H1 (cell line): ENCODE measurements around the gene KIF5A. TPM values are rescaled to one million over a fixed set of nuclear protein-coding genes. Genes with fewer than 3 reads are reported as not detected.

Experiments
- MAX ChIP-seq: IDR thresholded peaks from 2 replicates; pipeline ENCODE4 v1.6.1; 2012; ENCODE audit warnings: inconsistent platforms
- RNF2 ChIP-seq: fragments of 200-900, 300-1000 bp; sonication (generic); IDR thresholded peaks from 2 replicates; pipeline ENCODE4 v1.7.1; 2016; ENCODE audit warnings: borderline replicate concordance, low read depth, mild to moderate bottlenecking, antibody characterized with exemption, low read length; ENCODE audit not compliant: poor library complexity, severe bottlenecking; ENCODE audit errors: missing control alignments
- SUZ12 ChIP-seq: fragments of 200-600 bp; sonication (generic); IDR thresholded peaks from 2 replicates; pipeline ENCODE4 v1.6.1; 2012; ENCODE audit warnings: mild to moderate bottlenecking, inconsistent platforms, low read length, moderate library complexity, mixed read lengths
- ZNF274 ChIP-seq: IDR thresholded peaks from 2 replicates; pipeline ENCODE4 v1.7.0; 2012; ENCODE audit warnings: low read length, borderline replicate concordance; ENCODE audit errors: extremely low read depth
- polyA plus RNA-seq, 7 experiments: library from polyadenylated mRNA; depleted of rRNA in 3 of 7; stranded (reverse) in 5 of 7; unstranded in 2 of 7; fragments of >200 nt in 5 of 7; fragments of 200-250 nt in 2 of 7; gene quantifications; 1 replicate in 5 of 7; 2 replicates in 1 of 7; 4 replicates in 1 of 7; pipeline versions ENCODE4 v1.2.1 to v1.2.3, GENCODE V29; 2011 to 2013; ENCODE audit warnings: missing spikeins in 2 of 7, mixed read lengths in 2 of 7
- total RNA-seq: library from RNA; stranded (reverse); fragmentation: NEBNext Ultra II Directional; extraction: Animal tissue kit (Norgen Biotek cat#: 25700); gene quantifications from 2 replicates; pipeline ENCODE4 v1.2.1, GENCODE V29; 2021

The KIF5A gene
- total and polyA plus RNA-seq, 2 of the 8 experiments (the other 6 are each of a cell fraction or from before 2014, with no cell fraction given), result 10.7 to 21.9 TPM

DNA sequence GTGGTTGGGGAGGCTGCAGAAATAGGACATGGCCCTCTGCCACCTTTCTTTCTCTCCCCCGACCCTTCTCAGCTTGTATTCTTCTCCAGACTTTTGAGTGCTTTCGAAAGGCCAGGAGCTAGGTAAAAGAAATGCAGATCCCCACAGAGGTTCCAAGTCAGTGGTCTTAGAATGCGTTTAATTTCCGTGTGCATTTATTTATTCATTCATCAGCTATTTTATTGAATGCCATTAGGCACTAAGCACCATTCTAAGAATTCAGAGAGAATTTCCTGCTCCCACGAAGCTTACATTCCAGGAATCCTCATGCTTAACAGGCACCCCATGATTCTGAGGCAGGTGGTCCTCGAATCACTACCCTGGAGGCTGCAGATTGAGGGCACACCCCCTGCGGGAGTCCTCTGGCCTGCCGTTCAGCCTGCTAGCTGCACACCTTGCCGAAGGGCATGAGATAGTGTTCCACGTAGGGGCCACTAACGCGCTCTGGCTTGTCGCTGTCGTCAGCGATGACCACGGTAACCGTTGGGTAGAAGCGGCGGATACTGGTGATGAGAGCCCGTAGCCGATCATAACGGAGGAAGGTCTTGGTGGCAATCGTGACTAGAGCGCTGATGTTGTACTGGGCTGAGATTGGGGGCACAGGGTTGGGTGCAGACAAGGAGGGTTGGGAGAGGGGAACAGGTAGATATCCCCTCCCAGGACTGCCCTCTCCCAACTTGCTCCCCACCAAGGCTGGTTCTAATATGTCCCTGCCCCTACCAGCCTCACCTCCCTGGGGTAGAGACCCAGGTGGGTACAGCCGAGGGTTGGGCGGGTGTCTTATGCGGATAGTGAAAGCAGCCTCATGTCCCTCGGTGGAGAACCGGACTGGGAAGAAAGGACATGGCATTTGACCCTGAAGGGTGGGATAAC, 78.7 kb downstream of the KIF5A start (continued):
- TF ChIP-seq MAX (0 out of 2 replicates have a peak, but pooled peaks have one; percentile 20), ZNF274 (no peak), SUZ12 (peak; percentile 91; the same call in 1 of the 2 replicates), RNF2 (peak; percentile 68)
